ENCODE measurements around the gene DYNLL1. TPM values are rescaled to one million over a fixed set of nuclear protein-coding genes. Genes with fewer than 3 reads are reported as not detected.

DYNLL1 gene

Small RNAs within 50 kb of the gene (small RNA-seq; reads per million reads assigned to genes)
- not detected for gene RF00019 (ENCODE audit: insufficient read depth)
